GM21825 (cell line): ENCODE measurements around the gene MCOLN1.

Experiments used
- ATAC-seq: cut with Tn5 transposase; IDR thresholded peaks from one replicate; pipeline ENCODE4 v1.9.1; 2021; ENCODE audit warnings: mild to moderate bottlenecking, moderate library complexity; ENCODE audit not compliant: unreplicated experiment

Gene MCOLN1

GRCh38 chr19:7541828-7542443 lies 19.5 kb downstream of the MCOLN1 start:
- ATAC-seq = no peak

- ATAC-seq = no peak
Measured at GRCh38 chr19:7542556-7543348, 20.3 kb downstream of the MCOLN1 start.

GRCh38 chr19:7544626-7545025 lies 22.2 kb downstream of the MCOLN1 start:
- ATAC-seq = no peak

- ATAC-seq = no peak
Measured at GRCh38 chr19:7545300-7545699, 22.9 kb downstream of the MCOLN1 start.

- ATAC-seq = no peak
Measured at GRCh38 chr19:7545904-7546303, 23.5 kb downstream of the MCOLN1 start.

GRCh38 chr19:7547159-7547558 lies 24.7 kb downstream of the MCOLN1 start:
- no peak for ATAC-seq

GRCh38 chr19:7549429-7550148 lies 27.2 kb downstream of the MCOLN1 start:
- ATAC-seq = no peak

GRCh38 chr19:7550169-7550770 lies 27.8 kb downstream of the MCOLN1 start:
- ATAC-seq = no peak

GRCh38 chr19:7550987-7551761 lies 28.8 kb downstream of the MCOLN1 start:
- no peak for ATAC-seq

GRCh38 chr19:7552781-7553180 lies 30.4 kb downstream of the MCOLN1 start:
- no peak for ATAC-seq

GRCh38 chr19:7554565-7554964 lies 32.1 kb downstream of the MCOLN1 start:
- no peak for ATAC-seq

GRCh38 chr19:7554990-7555864 lies 32.8 kb downstream of the MCOLN1 start:
- no peak for ATAC-seq

GRCh38 chr19:7556696-7557315 lies 34.4 kb downstream of the MCOLN1 start:
- ATAC-seq = no peak

- ATAC-seq = no peak
Measured at GRCh38 chr19:7558667-7559066, 36.2 kb downstream of the MCOLN1 start.

- no peak for ATAC-seq
Measured at GRCh38 chr19:7559102-7559501, 36.7 kb downstream of the MCOLN1 start.

GRCh38 chr19:7560255-7560654 lies 37.8 kb downstream of the MCOLN1 start:
- ATAC-seq = no peak

GRCh38 chr19:7561325-7561724 lies 38.9 kb downstream of the MCOLN1 start:
- ATAC-seq = no peak

- ATAC-seq = no peak
Measured at GRCh38 chr19:7562646-7563393, 40.4 kb downstream of the MCOLN1 start.

- no peak for ATAC-seq
Measured at GRCh38 chr19:7564866-7565265, 42.4 kb downstream of the MCOLN1 start.
